Endothelial cell of umbilical vein (primary cell): ENCODE measurements around the gene NARS2. TPM values are rescaled to one million over a fixed set of nuclear protein-coding genes. Genes with fewer than 3 reads are reported as not detected.

ENCODE experiments used
- BruUV-seq: library from RNA; stranded (reverse); fragments of 400-500 nt; replicated peaks from 2 replicates; lab custom pipeline; 2021; lab: Mats Ljungman, UMichigan
- CTCF ChIA-PET: fragments of 300-600, 350-600 bp; sonication (Branson Sonifier 250); formaldehyde crosslinking; loops from one replicate; lab custom pipeline; 2021; ENCODE audit warnings: antibody characterized with exemption, inconsistent platforms; lab: Charles Lee
- POLR2A ChIA-PET: fragments of 300-600, 350-600 bp; sonication (Branson Sonifier 250); formaldehyde crosslinking; loops from one replicate; lab custom pipeline; 2021; ENCODE audit warnings: antibody characterized with exemption, inconsistent platforms; lab: Charles Lee
- DNase-seq: peaks from one replicate; pipeline ENCODE4 v3.0.0-alpha.2; 2011; ENCODE audit warnings: low read depth, low spot score
- FAIRE-seq: peaks from 2 replicates; lab custom pipeline; 2011; peaks lifted over from hg19 to GRCh38; lab: Jason Lieb, UNC
- H2AFZ ChIP-seq: 2 replicates; pipeline ENCODE4 v1.6.0; 2012; ENCODE audit warnings: low read depth, low read length, control low read depth, inconsistent platforms
- H3K27ac ChIP-seq: 2 replicates; pipeline ENCODE4 v1.5.1; 2011; ENCODE audit warnings: low read depth, mild to moderate bottlenecking, control low read depth, low read length, moderate library complexity; ENCODE audit not compliant: insufficient read depth
- H3K27me3 ChIP-seq, 2 experiments: 2 replicates each; pipeline versions ENCODE4 v1.6.0 to v1.6.1; 2011; ENCODE audit warnings: low read length in 2 of 2, mixed read lengths in 1 of 2; ENCODE audit not compliant: control insufficient read depth in 2 of 2, insufficient read depth in 2 of 2
- H3K36me3 ChIP-seq, 2 experiments: 2 replicates in 1 of 2; 3 replicates in 1 of 2; pipeline ENCODE4 v1.5.1; 2011; ENCODE audit warnings: low read length in 2 of 2, mild to moderate bottlenecking in 1 of 2, moderate library complexity in 1 of 2; ENCODE audit not compliant: control insufficient read depth in 2 of 2, insufficient read depth in 2 of 2; ENCODE audit errors: extremely low read depth in 1 of 2
- H3K4me1 ChIP-seq: 3 replicates; pipeline ENCODE4 v1.5.1; 2011; ENCODE audit warnings: mild to moderate bottlenecking, low read length; ENCODE audit not compliant: control insufficient read depth, insufficient read depth; ENCODE audit errors: extremely low read depth
- H3K4me2 ChIP-seq: 2 replicates; pipeline ENCODE4 v1.6.1; 2011; ENCODE audit warnings: low read length, control low read depth, mixed read lengths; ENCODE audit not compliant: insufficient read depth
- H3K4me3 ChIP-seq, 3 experiments: fragments of 200-600 bp in 1 of 3; sonication (generic), shearing (Covaris generic) in 1 of 3; replicated peaks in 1 of 3; 2 replicates each; pipeline ENCODE4 v1.5.1; 2011 to 2016; ENCODE audit warnings: control low read depth in 3 of 3, low read length in 3 of 3, mild to moderate bottlenecking in 2 of 3, inconsistent platforms in 1 of 3, low read depth in 1 of 3, moderate library complexity in 1 of 3; ENCODE audit not compliant: insufficient read depth in 1 of 3
- H3K79me2 ChIP-seq: 2 replicates; pipeline ENCODE4 v1.6.0; 2012; ENCODE audit warnings: low read length, inconsistent platforms; ENCODE audit not compliant: control insufficient read depth, insufficient read depth
- H3K9ac ChIP-seq: replicated peaks from 2 replicates; pipeline ENCODE3; 2011; ENCODE audit warnings: low read length, control low read depth; ENCODE audit not compliant: insufficient read depth; ENCODE audit errors: extremely low read depth
- H3K9me1 ChIP-seq: replicated peaks from 3 replicates; pipeline ENCODE4 v1.6.0; 2011; ENCODE audit warnings: mild to moderate bottlenecking, low read length; ENCODE audit not compliant: control insufficient read depth, insufficient read depth; ENCODE audit errors: extremely low read depth
- H3K9me3 ChIP-seq: replicated peaks from 2 replicates; pipeline ENCODE4 v1.5.1; 2012; ENCODE audit warnings: low read length, inconsistent platforms; ENCODE audit not compliant: control insufficient read depth, insufficient read depth
- H4K20me1 ChIP-seq: replicated peaks from 2 replicates; pipeline ENCODE3; 2011; ENCODE audit warnings: mild to moderate bottlenecking, low read length; ENCODE audit not compliant: control insufficient read depth, insufficient read depth; ENCODE audit errors: extremely low read depth
- CTCF ChIP-seq, 2 donors: IDR thresholded peaks; 1 replicate in 1 of 2; 2 replicates in 1 of 2; pipeline ENCODE4 v1.5.1; 2011; ENCODE audit warnings: low read length in 2 of 2, mild to moderate bottlenecking in 2 of 2, moderate library complexity in 2 of 2, control low read depth in 1 of 2, inconsistent platforms in 1 of 2, low read depth in 1 of 2; ENCODE audit not compliant: insufficient read depth in 1 of 2; ENCODE audit errors: extremely low read depth in 1 of 2
- EZH2 ChIP-seq: IDR thresholded peaks from 2 replicates; pipeline ENCODE4 v1.6.1; 2012; ENCODE audit warnings: borderline replicate concordance, low read depth, mild to moderate bottlenecking, moderate library complexity, low read length, inconsistent platforms; ENCODE audit not compliant: severe bottlenecking
- FOS ChIP-seq: IDR thresholded peaks from 2 replicates; pipeline ENCODE4 v1.6.1; 2011; ENCODE audit warnings: mild to moderate bottlenecking, low read length, moderate library complexity, borderline replicate concordance; ENCODE audit not compliant: insufficient read depth
- GATA2 ChIP-seq: IDR thresholded peaks from 2 replicates; pipeline ENCODE4 v1.7.0; 2011; ENCODE audit warnings: low read depth, mild to moderate bottlenecking, moderate library complexity, mixed read lengths, low read length; ENCODE audit not compliant: insufficient read length, insufficient read depth
- JUN ChIP-seq: IDR thresholded peaks from 2 replicates; pipeline ENCODE4 v1.6.1; 2011; ENCODE audit warnings: borderline replicate concordance, low read depth; ENCODE audit not compliant: insufficient read length, insufficient read depth
- MAX ChIP-seq: IDR thresholded peaks from 2 replicates; pipeline ENCODE4 v1.6.1; 2011; ENCODE audit not compliant: insufficient read depth, insufficient read length
- MYC ChIP-seq: IDR thresholded peaks from one replicate; pipeline ENCODE4 v1.6.1; 2011; ENCODE audit warnings: mild to moderate bottlenecking, low read depth, low read length
- POLR2A ChIP-seq: IDR thresholded peaks from 2 replicates; pipeline ENCODE4 v1.6.1; 2012; ENCODE audit warnings: low read depth, mild to moderate bottlenecking, control low read depth, low read length
- POLR2AphosphoS5 ChIP-seq: IDR thresholded peaks from 2 replicates; pipeline ENCODE4 v1.6.1; 2012; ENCODE audit warnings: low read depth, mild to moderate bottlenecking, control low read depth, low read length, moderate library complexity; ENCODE audit not compliant: insufficient read depth
- dilution Hi-C: fragments of 300-500 bp; cut with MboI; formaldehyde crosslinking; loops from one replicate; pipeline ENCODE4 v1.15.0; 2019; ENCODE audit warnings: low sequenced_read_pairs; ENCODE audit not compliant: extremely low pct_ligation_motif_present
- intact Hi-C: fragments of 100-400 bp; cut with micrococcal nuclease; formaldehyde crosslinking; loops from one replicate; pipeline ENCODE4 v1.10.0; 2022
- polyA plus RNA-seq, 4 experiments: library from polyadenylated mRNA; depleted of rRNA in 3 of 4; stranded (reverse) in 3 of 4; unstranded in 1 of 4; fragments of >200 nt; gene quantifications; 2 replicates each; pipeline versions ENCODE4 v1.2.1 to v1.2.3, GENCODE V29; 2011 to 2012; ENCODE audit warnings: missing spikeins in 1 of 4
- total RNA-seq: library from RNA; stranded (reverse); gene quantifications from 2 replicates; pipeline ENCODE4 v1.2.3, GENCODE V29; 2021

Gene NARS2
- total and polyA plus RNA-seq, 2 donors (not counting 3 experiments of a cell fraction or from before 2014, with no cell fraction given), result 6.9 to 16.7 TPM

GRCh38 chr11:78449866-78450265 lies 124.8 kb downstream of the NARS2 start:
- TF ChIP-seq JUN (no peak), POLR2A (no peak), CTCF (IDR thresholded peaks at IDR 0.05; ENCODE audit: extremely low read depth in 1 of 2, insufficient read depth in 1 of 2, low read depth in 1 of 2, low read length in 2 of 2) (no peak), MYC (no peak), GATA2 (no peak), EZH2 (no peak)
- Histone ChIP-seq H2AFZ (no peak overlapping the region), H3K4me2 (no peak overlapping the region), H3K4me3 (no peak overlapping the region), H4K20me1 (no peaks in the 10 kb centered on the region), H3K36me3 (no peaks in the 10 kb centered on the region), H3K9me3 (no peaks in the 10 kb centered on the region), H3K4me1 (peaks cover 8% of the 10 kb centered on the region), H3K79me2 (no peaks in the 10 kb centered on the region), H3K9ac (no peak overlapping the region), H3K27me3 (no peaks in the 10 kb centered on the region), H3K9me1 (peaks cover 3% of the 10 kb centered on the region), H3K27ac (no peak overlapping the region)
- no peak for FAIRE-seq
- POLR2A ChIA-PET, result no interaction called here
- dilution Hi-C loops, result no loop called here
- BruUV-seq, result no TSS peak
- intact Hi-C loops, result no loop called here
- CTCF ChIA-PET, result no interaction called here
- no peak for DNase-seq

- Histone ChIP-seq H3K36me3 (no peaks in the 10 kb centered on the region), H3K27ac (no peak overlapping the region), H3K9me3 (no peaks in the 10 kb centered on the region), H3K4me2 (no peak overlapping the region), H3K9me1 (peaks cover 3% of the 10 kb centered on the region), H3K4me3 (no peak overlapping the region), H3K9ac (no peak overlapping the region), H3K79me2 (no peaks in the 10 kb centered on the region), H2AFZ (no peak overlapping the region), H3K4me1 (peaks cover under 1% of the 10 kb centered on the region), H4K20me1 (no peaks in the 10 kb centered on the region), H3K27me3 (no peaks in the 10 kb centered on the region)
- no peak for FAIRE-seq
- ChIA-PET POLR2A (no interaction called here), CTCF (no interaction called here)
- no peak for DNase-seq
- TF ChIP-seq MAX (no peak), MYC (no peak), JUN (no peak), EZH2 (no peak), POLR2A (no peak), GATA2 (no peak), CTCF (IDR thresholded peaks at IDR 0.05; ENCODE audit: extremely low read depth in 1 of 2, insufficient read depth in 1 of 2, low read depth in 1 of 2, low read length in 2 of 2) (no peak), FOS (no peak), POLR2AphosphoS5 (no peak)
- dilution Hi-C loops (no loop called here), intact Hi-C loops (no loop called here)
- no TSS peak for BruUV-seq
These were observed 128.5 kb downstream of the NARS2 start for GRCh38 chr11:78446210-78446609.
